ENCODE data around the gene BTF3. TPM values are rescaled to one million over a fixed set of nuclear protein-coding genes. Genes with fewer than 3 reads are reported as not detected.

Gene BTF3
- total and polyA plus RNA-seq, 9 of the 15 experiments (the other 6 are each of a cell fraction or from before 2014, with no cell fraction given) = 534 to 1,637 (median 848) TPM

GRCh38 chr5:73490088-73490487 is 8.2 kb upstream of the BTF3 start:
- in situ Hi-C loops (cut with MboI) (no loop called here), intact Hi-C loops (cut with micrococcal nuclease) (no loop called here)
- Histone ChIP-seq H4K20me1 (replicated peaks; ENCODE audit: control insufficient read depth, insufficient read depth, low read length) (no peaks in the 10 kb centered on the region), H3K9ac (ENCODE audit: insufficient read depth in 1 of 2, low read depth in 2 of 2, low read length in 2 of 2) (no peak overlapping the region), H3K4me2 (ENCODE audit: insufficient read depth, low read length) (no peak overlapping the region), H3K27me3 (ENCODE audit: control insufficient read depth in 2 of 2, insufficient read depth in 2 of 2, low read length in 2 of 2) (no peaks in the 10 kb centered on the region), H3K36me3 (ENCODE audit: control insufficient read depth, insufficient read depth, low read length) (no peaks in the 10 kb centered on the region), H3K79me2 (ENCODE audit: control insufficient read depth, insufficient read depth, low read length) (no peaks in the 10 kb centered on the region), H3K9me3 (replicated peaks; ENCODE audit: control insufficient read depth, insufficient read depth, low read depth, low read length) (no peaks in the 10 kb centered on the region), H2AFZ (ENCODE audit: low read depth, low read length) (peak overlapping the region; percentile 40; the same call in 1 of the 2 replicates), H3K27ac (ENCODE audit: extremely low read depth, low read depth, low read length) (no peak overlapping the region), H3K4me3 (no peak overlapping the region), H3K9me1 (ENCODE audit: control insufficient read depth, insufficient read depth, low read length) (no peaks in the 10 kb centered on the region), H3K4me1 (replicated peaks in 1 of 2; ENCODE audit: control insufficient read depth in 2 of 2, insufficient read depth in 2 of 2, low read length in 2 of 2) (peaks cover 9 to 12% of the 10 kb centered on the region in 2 experiments; a peak in 3 of 5 replicates)
- FAIRE-seq (no peak), ATAC-seq (no peak), DNase-seq (ENCODE audit: extremely low read depth in 1 of 4, low spot score in 3 of 4) (no peak)
- TF ChIP-seq ZBTB40 (IDR thresholded peaks at IDR 0.05) (peak; percentile 66), ZBTB40 (CRISPR knock-in tag; IDR thresholded peaks at IDR 0.05) (no peak), PBX2 (CRISPR knock-in tag; IDR thresholded peaks at IDR 0.05; ENCODE audit: low read depth) (no peak), PBX2 (tag; conservative IDR thresholded peaks at IDR 0.05; ENCODE audit: low read depth) (no peak)
- POLR2A ChIA-PET = interaction anchor here (1.4 to 2.1 kb wide), 2 partner anchors 9 to 12 kb away, joined by 4 to 9 read pairs; partner anchors contain the start of gene BTF3
- CTCF ChIA-PET (ENCODE audit: low intra/inter-chr PET ratio) = no interaction called here
- 84% methylated on average over 2 of the region's 2 CpGs for WGBS (ENCODE audit: insufficient coverage, low coverage, missing lambda C conversion rate)
- no TSS peak for BruUV-seq (replicated peaks)
